GM19238 (cell line): Measurements from ENCODE around the gene BABAM2.
"Not testable (repeated sequence)": the region's sequence is repeated elsewhere in the genome, so short reads cannot be mapped to it uniquely, and the experiment has no call there.

Source experiments
- DNase-seq: peaks from one replicate; pipeline ENCODE4 v3.0.0; 2011; ENCODE audit warnings: low spot score; ENCODE audit not compliant: insufficient read length

BABAM2 gene

GRCh38 chr2:28371728-28372127, 481.2 kb downstream of the BABAM2 start:
- not testable (repeated sequence) for DNase-seq

GRCh38 chr2:28373854-28374253, 483.3 kb downstream of the BABAM2 start:
- DNase-seq: no peak

GRCh38 chr2:28374331-28374730, 483.8 kb downstream of the BABAM2 start:
- no peak for DNase-seq

DNA sequence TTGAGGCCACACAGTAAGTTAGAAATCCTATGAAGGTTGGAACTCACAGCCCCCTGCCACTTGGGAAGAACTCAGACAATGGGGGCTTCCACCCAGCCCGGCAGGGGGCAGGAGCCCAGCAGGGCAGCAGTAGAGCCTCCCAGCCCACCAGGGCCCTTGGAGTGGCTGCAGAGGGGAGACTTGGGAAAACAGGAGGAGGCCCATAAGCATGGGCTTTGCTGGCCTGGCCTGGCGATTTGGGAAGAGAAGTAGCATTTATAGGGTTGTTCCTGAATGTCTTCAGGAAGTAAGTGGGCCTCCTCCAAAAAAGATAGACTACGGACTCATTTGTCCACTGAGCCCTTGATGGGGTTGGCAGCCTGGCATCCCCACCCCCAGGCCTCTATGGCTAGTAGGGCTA, 484.7 kb downstream of the BABAM2 start:
- DNase-seq: no peak

DNA sequence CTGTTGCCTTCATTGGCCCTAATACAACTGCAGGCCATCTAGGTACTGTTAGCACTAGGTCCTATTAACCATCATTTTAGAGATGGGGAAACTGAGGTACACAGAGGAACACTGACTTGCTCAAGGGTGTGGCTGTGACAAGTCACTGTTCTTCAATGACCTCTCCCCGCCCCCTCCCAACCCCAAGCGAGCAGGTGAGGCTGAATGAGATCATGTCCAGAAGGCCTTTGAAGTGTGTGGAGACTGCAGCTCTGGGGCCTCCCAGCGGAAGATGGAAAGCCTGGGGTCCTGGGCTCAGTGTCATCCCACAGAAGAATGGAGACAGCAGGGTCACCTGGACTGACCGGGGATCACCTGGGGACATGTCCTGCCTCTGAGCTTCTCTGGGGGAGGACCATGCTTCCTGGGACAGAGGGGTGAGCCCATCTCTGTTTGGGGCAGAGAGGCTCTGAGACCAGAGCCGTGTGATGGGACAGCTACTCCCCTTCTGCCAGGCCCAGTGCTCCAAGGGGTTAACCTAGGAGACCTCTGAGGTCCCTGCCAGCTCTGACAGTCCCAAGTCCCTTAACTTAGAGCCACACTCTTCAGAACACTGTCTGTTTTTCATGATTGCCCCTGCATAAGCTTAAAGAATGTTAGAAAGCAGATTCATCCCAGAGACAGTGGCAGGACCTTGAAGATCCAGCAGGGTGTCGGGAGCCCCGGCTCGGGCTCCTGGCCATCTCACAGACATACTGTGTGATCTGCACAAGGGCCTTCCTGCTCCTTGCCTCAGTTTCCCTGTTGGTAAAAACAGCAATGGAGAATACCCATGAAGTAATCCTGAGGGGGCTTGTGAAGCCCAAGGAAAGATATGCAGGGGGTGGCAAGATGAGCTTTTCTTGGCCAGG, 485.5 kb downstream of the BABAM2 start:
- DNase-seq: no peak

DNA sequence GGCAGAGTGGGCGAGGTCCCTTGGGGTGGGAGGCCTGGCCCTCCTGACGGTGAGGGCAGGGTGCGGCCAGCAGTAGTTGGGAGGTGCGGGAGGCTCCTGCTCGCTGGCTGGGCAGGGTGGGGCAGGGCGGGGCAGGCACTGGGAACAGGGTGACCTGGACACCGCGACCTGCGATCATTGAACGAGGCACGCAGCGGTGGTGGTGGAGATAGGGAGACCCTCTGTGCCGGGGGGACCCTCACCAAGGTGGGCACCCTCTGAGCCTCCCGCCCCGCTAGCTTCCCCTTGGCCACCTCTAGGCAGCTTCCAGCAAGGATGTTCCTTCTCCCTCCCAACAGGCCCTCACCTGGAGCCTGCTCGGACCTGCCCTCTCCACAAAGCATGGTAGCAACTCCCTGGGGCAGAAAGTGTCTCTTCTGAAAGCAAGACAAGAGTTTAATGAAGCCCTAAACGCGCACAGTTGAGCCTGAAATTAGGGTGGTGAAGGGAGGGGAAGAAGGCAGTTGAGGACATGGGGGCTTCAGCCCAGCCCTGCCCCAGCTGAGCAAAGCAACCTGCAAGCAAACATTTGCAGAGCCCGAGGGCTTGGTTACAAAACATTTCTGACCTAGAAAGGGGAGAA, 486.8 kb downstream of the BABAM2 start:
- DNase-seq: no peak

- no peak for DNase-seq
Measured at GRCh38 chr2:28377984-28378678, 487.6 kb downstream of the BABAM2 start.

DNA sequence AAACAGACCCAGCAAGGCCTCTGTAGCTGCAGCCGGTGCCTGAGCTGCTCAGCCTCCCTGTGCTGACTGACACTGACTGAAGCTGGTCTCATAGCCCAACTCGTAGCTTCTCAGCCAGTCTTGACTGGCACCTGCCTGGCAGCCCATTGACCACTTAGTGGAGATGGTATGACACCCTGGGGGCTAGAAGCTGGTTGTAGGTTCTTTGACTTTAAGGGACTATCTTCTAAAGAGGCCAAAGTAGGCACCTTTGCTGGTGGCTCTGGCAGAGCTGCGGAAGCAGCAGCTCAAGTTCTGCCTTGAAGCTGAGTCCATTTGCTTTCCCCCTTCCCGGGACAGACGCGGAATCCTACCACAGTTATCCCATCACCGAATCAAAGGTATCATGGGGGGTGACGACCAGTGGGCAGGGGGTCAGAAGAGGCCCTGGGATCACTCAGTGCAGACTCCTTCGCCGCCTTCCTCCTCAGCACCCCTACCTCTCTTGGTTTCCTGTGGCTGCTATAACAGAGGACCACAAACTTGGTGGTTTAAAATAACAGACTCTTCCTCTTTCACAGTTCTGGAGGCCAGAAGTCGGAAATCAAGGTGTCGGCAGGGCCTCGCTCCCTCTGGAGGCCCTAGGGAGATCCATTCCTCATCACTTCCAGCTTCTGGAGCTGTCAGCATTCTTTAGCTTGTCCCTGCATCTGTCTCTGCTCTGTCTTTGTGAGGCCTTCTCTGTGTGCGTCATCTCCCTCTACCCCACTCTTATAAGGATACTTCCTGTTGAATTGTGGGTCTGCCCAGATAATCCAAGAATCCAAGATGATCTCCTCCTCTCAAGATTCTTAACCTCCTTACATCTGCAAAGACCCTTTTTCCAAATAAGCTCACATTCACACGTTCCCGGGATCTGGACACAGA, 488.4 kb downstream of the BABAM2 start:
- DNase-seq: no peak

- no peak for DNase-seq
Measured at GRCh38 chr2:28380219-28380618, 489.7 kb downstream of the BABAM2 start.

DNA sequence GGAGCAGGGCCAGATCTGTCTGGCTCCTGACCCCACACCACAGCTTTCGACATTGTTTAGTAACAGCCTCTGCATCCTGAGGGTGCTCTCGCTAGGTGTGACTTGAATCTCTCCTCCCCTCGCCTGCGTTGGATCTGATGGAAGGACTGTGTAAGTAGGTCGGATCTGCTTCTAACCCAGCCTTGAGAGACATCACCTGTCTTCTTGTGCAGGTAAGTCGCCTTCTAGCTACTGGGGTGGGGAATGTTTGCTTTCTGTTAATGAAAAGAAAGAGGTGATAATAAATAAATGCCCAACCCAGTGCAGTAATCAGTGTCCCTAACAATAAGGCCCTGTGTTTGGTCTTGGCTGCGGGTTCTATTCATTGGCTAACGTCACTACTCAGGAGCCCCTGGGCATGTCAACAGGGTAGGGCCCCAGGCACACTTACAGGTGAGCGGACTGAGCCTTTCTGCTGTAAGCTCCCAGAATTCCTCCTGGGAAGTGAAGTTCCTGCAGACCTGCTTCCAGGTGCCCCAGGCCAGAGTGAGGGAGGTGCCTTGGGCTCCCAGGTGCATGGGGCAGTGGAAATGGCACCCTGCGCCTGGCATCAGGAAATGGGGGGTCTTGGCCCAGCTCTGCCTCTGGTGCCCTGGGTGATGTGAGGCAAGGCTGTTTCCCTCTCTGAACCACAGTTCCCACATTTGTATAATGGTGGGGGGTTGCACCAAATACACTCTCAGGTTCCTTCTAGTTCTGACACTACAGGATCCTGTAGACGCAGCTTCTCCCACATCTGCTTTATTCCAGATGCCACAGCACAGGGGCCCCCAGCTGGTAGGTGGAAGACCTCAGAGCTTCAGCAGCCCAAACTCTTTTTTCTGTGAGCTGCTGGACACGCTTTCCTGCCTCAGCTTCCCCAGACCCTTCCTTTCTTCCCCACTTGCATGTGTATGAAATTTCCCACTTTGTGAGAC, 491.0 kb downstream of the BABAM2 start:
- no peak for DNase-seq

GRCh38 chr2:28382755-28383154, 492.2 kb downstream of the BABAM2 start:
- no peak for DNase-seq

DNA sequence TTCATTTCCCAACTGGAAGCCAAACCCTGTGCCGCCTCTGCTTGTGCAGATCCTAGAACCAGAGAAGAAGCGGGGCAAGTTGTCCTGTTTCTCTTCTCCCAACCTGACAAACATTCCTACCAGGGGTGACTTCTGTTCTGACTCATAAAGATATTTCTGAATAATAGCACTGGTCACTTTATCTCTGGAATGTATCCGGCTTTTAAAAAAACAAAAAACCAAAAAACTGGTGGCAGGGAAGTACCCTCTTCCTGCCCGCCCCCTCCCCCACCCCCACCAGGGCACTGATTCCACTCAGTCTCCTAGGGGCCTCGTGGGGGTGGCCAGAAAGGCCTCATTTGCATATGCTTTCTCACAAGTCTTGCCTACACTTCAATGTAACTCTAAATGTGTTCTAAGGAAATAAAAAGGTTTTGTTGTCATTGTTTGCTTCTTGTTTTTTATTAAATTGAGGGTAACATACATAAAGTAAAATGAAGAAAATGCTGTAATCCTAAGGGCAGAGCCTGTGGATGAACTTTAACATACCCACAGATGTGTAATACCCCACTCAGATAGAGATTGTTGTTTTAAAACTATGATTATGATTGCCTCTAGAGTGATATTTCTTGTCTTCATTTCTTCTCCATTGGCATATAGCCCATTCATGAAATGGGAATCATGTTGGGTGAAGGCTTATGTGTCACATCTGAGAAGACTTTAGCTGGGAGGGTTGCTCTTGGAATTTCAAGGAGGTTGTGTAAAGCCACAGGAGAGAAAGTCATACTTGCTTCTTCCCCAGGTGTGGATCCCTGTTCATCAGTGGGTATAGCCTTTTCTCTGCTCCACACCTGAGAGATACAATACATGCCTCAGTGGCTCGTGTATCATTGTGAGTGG, 496.8 kb downstream of the BABAM2 start:
- no peak for DNase-seq
